GM23338 (cell line): ENCODE data around the gene ABHD17B.

Experiments used
- CREB1 ChIP-seq: fragments of 250-450 bp; sonication (Bioruptor Pico); IDR thresholded peaks from 2 replicates; pipeline ENCODE4 v1.5.0; 2020; ENCODE audit warnings: low read depth, mild to moderate bottlenecking, moderate library complexity
- ETS1 ChIP-seq: IDR thresholded peaks from 2 replicates; pipeline ENCODE4 v1.6.1; 2016; ENCODE audit warnings: antibody characterized with exemption
- EZH2 ChIP-seq: fragments of 200-600 bp; sonication (generic); IDR thresholded peaks from one replicate; pipeline ENCODE4 v1.8.0; 2017; ENCODE audit warnings: antibody characterized with exemption, mild to moderate bottlenecking, low read depth; ENCODE audit not compliant: unreplicated experiment
- EZH2phosphoT487 ChIP-seq: fragments of 200-600 bp; sonication (generic); IDR thresholded peaks from one replicate; pipeline ENCODE4 v1.8.1; 2018; ENCODE audit warnings: antibody characterized with exemption; ENCODE audit not compliant: unreplicated experiment
- JUNB ChIP-seq: IDR thresholded peaks from one replicate; pipeline ENCODE4 v1.6.1; 2016; ENCODE audit warnings: antibody characterized with exemption; ENCODE audit not compliant: unreplicated experiment
- NANOG ChIP-seq: IDR thresholded peaks from 2 replicates; pipeline ENCODE4 v1.6.1; 2016; ENCODE audit warnings: antibody characterized with exemption, borderline replicate concordance
- POLR2AphosphoS5 ChIP-seq: IDR thresholded peaks from 2 replicates; pipeline ENCODE4 v1.6.1; 2016; ENCODE audit warnings: antibody characterized with exemption, low read depth
- REST ChIP-seq: IDR thresholded peaks from one replicate; pipeline ENCODE4 v1.6.1; 2018; ENCODE audit warnings: antibody characterized with exemption; ENCODE audit not compliant: unreplicated experiment
- STAT1 ChIP-seq: IDR thresholded peaks from one replicate; pipeline ENCODE4 v1.6.1; 2016; ENCODE audit warnings: antibody characterized with exemption; ENCODE audit not compliant: unreplicated experiment
- ZNF114 ChIP-seq: fragments of 250-450 bp; sonication (Bioruptor Pico); IDR thresholded peaks from 2 replicates; pipeline ENCODE4 v1.5.0; 2020; ENCODE audit warnings: mild to moderate bottlenecking, moderate library complexity
- ZNF331 ChIP-seq: fragments of 250-450 bp; sonication (Bioruptor Pico); IDR thresholded peaks from 2 replicates; pipeline ENCODE4 v1.5.0; 2020; ENCODE audit warnings: low read depth, mild to moderate bottlenecking, moderate library complexity
- ZNF462 ChIP-seq: fragments of 250-450 bp; sonication (Bioruptor Pico); IDR thresholded peaks from 2 replicates; pipeline ENCODE4 v1.5.0; 2020; ENCODE audit warnings: mild to moderate bottlenecking, moderate library complexity
- TF ChIP-seq, protein P1 (sequence below), 2 experiments: fragments of 200-600 bp in 1 of 2; sonication (generic) in 1 of 2; conservative IDR thresholded peaks; 2 replicates each; pipeline versions ENCODE4 v1.5.1 to v1.6.1; 2016 to 2017; ENCODE audit warnings: antibody characterized with exemption in 2 of 2, low read depth in 2 of 2, mild to moderate bottlenecking in 2 of 2, moderate library complexity in 1 of 2

DNA sequence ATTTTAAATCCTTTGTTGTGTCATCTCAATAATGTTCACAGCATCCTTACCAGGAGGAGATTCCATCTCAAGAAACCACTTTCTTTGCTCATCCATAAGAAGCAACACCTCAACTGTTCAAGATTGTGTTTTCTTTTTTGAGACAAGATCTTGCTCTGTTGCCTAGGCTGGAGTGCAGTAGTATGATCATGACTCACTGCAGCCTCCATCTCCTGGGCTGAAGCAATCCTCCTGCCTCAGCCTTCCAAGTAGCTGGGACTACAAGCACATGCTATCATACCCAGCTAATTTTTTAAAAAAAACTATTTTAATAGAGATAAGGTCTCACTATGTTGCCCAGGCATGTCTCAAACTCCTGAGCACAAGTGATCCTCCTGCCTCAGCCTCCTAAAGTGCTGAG lies 60.0 kb downstream of the ABHD17B start:
- TF ChIP-seq JUNB = no peak
- TF ChIP-seq, protein P1, sequence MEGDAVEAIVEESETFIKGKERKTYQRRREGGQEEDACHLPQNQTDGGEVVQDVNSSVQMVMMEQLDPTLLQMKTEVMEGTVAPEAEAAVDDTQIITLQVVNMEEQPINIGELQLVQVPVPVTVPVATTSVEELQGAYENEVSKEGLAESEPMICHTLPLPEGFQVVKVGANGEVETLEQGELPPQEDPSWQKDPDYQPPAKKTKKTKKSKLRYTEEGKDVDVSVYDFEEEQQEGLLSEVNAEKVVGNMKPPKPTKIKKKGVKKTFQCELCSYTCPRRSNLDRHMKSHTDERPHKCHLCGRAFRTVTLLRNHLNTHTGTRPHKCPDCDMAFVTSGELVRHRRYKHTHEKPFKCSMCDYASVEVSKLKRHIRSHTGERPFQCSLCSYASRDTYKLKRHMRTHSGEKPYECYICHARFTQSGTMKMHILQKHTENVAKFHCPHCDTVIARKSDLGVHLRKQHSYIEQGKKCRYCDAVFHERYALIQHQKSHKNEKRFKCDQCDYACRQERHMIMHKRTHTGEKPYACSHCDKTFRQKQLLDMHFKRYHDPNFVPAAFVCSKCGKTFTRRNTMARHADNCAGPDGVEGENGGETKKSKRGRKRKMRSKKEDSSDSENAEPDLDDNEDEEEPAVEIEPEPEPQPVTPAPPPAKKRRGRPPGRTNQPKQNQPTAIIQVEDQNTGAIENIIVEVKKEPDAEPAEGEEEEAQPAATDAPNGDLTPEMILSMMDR (conservative IDR thresholded peaks at IDR 0.05; ENCODE audit: low read depth in 2 of 2) = no peak
- no peak for TF ChIP-seq EZH2phosphoT487
- no peak for TF ChIP-seq EZH2
- TF ChIP-seq REST = no peak
- no peak for TF ChIP-seq POLR2AphosphoS5
- no peak for TF ChIP-seq ETS1
- TF ChIP-seq ZNF462 (CRISPR knock-in tag) = no peak
- no peak for TF ChIP-seq ZNF114 (CRISPR knock-in tag)
- no peak for TF ChIP-seq CREB1 (CRISPR knock-in tag)
- no peak for TF ChIP-seq STAT1
- TF ChIP-seq NANOG = no peak
- TF ChIP-seq ZNF331 = no peak
